IMR-90 (cell line): ENCODE measurements around the gene CDKN1A.

ENCODE experiments used
- CTCF ChIP-seq: conservative IDR thresholded peaks from 2 replicates; pipeline ENCODE4 v1.5.1; 2012; ENCODE audit warnings: mild to moderate bottlenecking, low read depth, low read length, improper control_type of control experiment
- RAD21 ChIP-seq: IDR thresholded peaks from 2 replicates; pipeline ENCODE4 v1.6.1; 2012; ENCODE audit warnings: low read length, improper control_type of control experiment
- RCOR1 ChIP-seq: IDR thresholded peaks from 2 replicates; pipeline ENCODE4 v1.6.1; 2012; ENCODE audit warnings: mild to moderate bottlenecking, low read length, improper control_type of control experiment; ENCODE audit not compliant: insufficient replicate concordance

- TF ChIP-seq CTCF (no peak), RCOR1 (no peak), RAD21 (no peak)
Measured at GRCh38 chr6:36657271-36657670, 21.2 kb upstream of the CDKN1A start.
